Measurements from ENCODE around the gene GMPR.

The GMPR gene

GRCh38 chr6:16292432-16292831 lies 54.0 kb downstream of the GMPR start:
- TF ChIP-seq, protein P1, sequence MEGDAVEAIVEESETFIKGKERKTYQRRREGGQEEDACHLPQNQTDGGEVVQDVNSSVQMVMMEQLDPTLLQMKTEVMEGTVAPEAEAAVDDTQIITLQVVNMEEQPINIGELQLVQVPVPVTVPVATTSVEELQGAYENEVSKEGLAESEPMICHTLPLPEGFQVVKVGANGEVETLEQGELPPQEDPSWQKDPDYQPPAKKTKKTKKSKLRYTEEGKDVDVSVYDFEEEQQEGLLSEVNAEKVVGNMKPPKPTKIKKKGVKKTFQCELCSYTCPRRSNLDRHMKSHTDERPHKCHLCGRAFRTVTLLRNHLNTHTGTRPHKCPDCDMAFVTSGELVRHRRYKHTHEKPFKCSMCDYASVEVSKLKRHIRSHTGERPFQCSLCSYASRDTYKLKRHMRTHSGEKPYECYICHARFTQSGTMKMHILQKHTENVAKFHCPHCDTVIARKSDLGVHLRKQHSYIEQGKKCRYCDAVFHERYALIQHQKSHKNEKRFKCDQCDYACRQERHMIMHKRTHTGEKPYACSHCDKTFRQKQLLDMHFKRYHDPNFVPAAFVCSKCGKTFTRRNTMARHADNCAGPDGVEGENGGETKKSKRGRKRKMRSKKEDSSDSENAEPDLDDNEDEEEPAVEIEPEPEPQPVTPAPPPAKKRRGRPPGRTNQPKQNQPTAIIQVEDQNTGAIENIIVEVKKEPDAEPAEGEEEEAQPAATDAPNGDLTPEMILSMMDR (IDR thresholded peaks at IDR 0.05; ENCODE audit: low read depth, low read length), result no peak
- no peak overlapping the region for H3K4me3 ChIP-seq (ENCODE audit: low read depth, low read length)

DNA sequence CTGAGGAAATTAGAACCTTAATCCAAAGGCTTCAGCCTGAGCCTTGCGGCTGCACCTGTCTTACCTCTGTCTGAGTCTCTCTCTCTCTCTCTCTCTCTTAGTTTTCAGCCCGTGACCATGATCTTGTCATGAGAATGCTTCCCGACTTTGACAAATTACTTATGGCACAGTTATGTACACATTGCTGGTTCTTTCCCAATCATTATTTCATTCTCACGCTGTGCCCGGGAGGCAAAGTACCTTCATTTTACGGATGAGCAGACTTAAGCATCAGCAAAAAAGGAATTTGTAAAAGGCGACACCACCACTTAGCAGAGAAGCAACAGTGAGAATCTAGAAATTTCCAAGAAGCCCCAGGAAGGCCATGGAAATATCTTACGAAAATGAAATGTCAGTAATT lies 54.6 kb downstream of the GMPR start:
- TF ChIP-seq, protein P1 (IDR thresholded peaks at IDR 0.05; ENCODE audit: low read depth, low read length), result no peak
- H3K4me3 ChIP-seq (ENCODE audit: low read depth, low read length), result no peak overlapping the region

DNA sequence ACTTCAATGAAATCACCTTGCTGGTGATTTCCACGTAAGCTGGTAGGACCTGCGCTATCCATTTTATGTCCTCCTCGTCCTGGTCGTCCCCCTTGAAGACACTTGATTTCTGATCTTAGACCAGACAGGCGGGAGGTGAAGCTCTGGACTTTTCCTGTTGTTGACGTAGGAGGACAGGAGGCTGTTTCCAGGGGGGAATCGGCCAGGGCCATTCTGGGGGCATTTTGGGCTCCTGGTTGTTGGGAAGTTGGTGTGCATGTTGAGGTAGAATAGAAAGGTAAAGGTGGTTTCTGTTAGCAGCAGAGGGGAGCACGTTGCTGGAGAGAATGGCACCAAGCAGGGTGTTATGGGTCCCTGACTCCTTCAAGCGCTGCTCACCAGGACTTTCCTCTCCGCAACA lies 56.0 kb downstream of the GMPR start:
- TF ChIP-seq, protein P1 (IDR thresholded peaks at IDR 0.05; ENCODE audit: low read depth, low read length), result no peak
- no peak overlapping the region for H3K4me3 ChIP-seq (ENCODE audit: low read depth, low read length)

DNA sequence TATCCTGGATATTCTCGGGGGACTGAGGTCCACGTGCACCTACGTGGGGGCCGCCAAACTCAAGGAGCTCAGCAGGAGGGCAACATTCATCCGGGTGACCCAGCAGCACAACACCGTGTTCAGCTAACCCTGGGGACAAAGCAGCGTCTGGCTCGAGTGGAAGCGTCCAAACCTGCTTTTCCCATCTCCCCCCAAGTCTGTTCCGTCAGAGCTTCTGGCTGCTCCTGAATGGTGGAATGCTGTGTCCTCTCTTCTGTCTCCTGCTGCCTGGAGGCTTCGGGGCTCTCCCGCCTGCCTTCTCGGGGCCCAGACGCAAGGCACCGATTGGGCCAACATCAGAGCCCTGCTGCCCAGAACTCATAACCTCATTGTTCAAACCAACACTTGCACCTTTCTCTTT lies 56.7 kb downstream of the GMPR start:
- TF ChIP-seq, protein P1 (IDR thresholded peaks at IDR 0.05; ENCODE audit: low read depth, low read length), result no peak
- no peak overlapping the region for H3K4me3 ChIP-seq (ENCODE audit: low read depth, low read length)

GRCh38 chr6:16295471-16295870 lies 57.1 kb downstream of the GMPR start:
- no peak overlapping the region for H3K4me3 ChIP-seq (ENCODE audit: low read depth, low read length)
- TF ChIP-seq, protein P1 (IDR thresholded peaks at IDR 0.05; ENCODE audit: low read depth, low read length), result no peak

DNA sequence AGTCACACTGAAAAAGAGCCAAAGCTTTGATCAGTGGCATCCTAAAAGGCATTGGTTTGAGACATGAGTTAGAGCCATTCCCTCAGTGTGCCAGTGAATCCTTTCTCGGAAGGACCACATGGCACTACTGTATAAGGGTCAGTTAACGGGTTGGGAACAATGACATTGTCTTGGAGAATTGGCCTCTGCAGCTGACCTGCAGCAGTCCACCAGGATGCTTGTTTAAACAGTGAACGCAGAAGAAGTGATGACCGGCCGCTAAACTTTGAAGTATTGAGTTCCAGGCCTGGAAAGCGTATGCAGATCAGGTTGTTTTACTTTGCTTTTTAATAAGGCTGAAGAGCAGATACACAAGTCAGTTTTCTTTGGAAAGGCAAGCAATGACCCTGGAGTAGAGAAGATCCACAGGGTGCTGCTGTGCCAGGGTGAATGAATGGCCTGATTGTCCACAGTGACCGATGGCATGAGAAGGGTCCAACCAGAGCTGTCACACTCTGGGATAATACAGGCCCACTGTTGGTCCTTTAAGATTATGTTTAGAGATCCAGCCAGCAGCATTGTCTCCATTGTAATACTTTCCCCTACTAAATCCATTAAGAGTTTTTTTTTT lies 57.8 kb downstream of the GMPR start:
- no peak overlapping the region for H3K4me3 ChIP-seq (ENCODE audit: low read depth, low read length)
- TF ChIP-seq, protein P1 (IDR thresholded peaks at IDR 0.05; ENCODE audit: low read depth, low read length), result no peak

GRCh38 chr6:16299861-16300260 lies 61.5 kb downstream of the GMPR start:
- H3K4me3 ChIP-seq (ENCODE audit: low read depth, low read length), result no peak overlapping the region
- TF ChIP-seq, protein P1 (IDR thresholded peaks at IDR 0.05; ENCODE audit: low read depth, low read length), result no peak
